Measurements from ENCODE around the gene SFXN1.
"Not testable (repeated sequence)": the region's sequence is repeated elsewhere in the genome, so short reads cannot be mapped to it uniquely, and the experiment has no call there.

The SFXN1 gene

DNA sequence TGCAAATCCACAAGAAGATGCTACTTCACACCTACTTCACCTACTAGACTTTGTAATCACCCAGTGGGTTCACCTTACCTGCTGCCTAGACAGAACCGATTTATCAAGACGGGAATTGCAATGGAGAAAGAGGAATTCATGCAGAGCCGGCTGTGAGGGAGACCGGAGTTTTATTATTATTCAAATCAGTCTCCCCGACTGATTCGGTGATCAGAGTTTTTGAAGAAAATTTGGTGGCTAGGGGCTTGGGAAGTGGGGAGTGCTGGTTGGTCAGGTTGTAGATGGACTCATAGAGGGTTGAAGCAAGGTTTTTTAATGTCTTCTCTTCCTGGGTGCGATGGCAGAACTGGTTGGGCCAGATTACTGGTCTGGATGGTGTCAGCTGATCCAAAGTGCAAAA lies 23.4 kb downstream of the SFXN1 start:
- DNase-seq (ENCODE audit: low spot score) = no peak
- TF ChIP-seq, protein P1, sequence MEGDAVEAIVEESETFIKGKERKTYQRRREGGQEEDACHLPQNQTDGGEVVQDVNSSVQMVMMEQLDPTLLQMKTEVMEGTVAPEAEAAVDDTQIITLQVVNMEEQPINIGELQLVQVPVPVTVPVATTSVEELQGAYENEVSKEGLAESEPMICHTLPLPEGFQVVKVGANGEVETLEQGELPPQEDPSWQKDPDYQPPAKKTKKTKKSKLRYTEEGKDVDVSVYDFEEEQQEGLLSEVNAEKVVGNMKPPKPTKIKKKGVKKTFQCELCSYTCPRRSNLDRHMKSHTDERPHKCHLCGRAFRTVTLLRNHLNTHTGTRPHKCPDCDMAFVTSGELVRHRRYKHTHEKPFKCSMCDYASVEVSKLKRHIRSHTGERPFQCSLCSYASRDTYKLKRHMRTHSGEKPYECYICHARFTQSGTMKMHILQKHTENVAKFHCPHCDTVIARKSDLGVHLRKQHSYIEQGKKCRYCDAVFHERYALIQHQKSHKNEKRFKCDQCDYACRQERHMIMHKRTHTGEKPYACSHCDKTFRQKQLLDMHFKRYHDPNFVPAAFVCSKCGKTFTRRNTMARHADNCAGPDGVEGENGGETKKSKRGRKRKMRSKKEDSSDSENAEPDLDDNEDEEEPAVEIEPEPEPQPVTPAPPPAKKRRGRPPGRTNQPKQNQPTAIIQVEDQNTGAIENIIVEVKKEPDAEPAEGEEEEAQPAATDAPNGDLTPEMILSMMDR (IDR thresholded peaks at IDR 0.05; ENCODE audit: extremely low read depth, insufficient read depth, missing control alignments) = no peak
- in situ Hi-C loops (cut with MboI; ENCODE audit: low pct_unique_long_range_greater_than_20kb, low sequenced_read_pairs, unreplicated experiment) = no loop called here

DNA sequence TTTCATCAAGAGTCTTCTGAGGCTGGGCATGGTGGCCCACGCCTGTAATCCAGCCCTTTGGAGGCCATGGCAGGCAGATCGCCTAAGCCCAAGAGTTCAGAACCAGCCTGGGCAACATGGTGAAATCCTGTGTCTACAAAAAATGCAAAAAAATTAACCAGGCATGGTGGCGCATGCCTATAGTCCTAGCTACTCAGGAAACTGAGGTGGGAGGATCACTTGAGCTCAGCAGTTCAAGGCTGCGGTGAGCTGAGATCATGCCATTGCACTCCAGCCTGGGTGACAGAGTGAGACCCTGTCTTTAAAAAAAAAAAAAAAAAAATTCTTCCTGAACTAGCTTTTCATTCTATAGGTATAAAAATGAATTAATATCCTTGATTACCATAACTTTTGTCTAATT lies 29.3 kb downstream of the SFXN1 start:
- in situ Hi-C loops (cut with MboI; ENCODE audit: low pct_unique_long_range_greater_than_20kb, low sequenced_read_pairs, unreplicated experiment); DNase-seq (ENCODE audit: low spot score): not testable (repeated sequence)

DNA sequence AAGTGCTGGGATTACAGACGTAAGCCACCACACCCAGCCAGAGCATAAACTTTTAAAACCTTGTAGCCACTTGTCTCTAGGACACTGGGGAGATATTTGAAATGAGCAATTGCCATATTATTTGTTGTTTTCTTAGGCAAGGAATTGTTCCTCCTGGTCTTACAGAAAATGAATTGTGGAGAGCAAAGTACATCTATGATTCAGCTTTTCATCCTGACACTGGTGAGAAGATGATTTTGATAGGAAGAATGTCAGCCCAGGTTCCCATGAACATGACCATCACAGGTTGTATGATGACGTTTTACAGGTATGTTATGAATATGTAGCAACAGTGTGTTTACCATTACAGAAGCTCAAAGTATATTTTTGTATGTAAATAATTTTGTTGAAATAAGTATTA lies 30.5 kb downstream of the SFXN1 start:
- in situ Hi-C loops (cut with MboI; ENCODE audit: low pct_unique_long_range_greater_than_20kb, low sequenced_read_pairs, unreplicated experiment) = no loop called here
- TF ChIP-seq, protein P1 (IDR thresholded peaks at IDR 0.05; ENCODE audit: extremely low read depth, insufficient read depth, missing control alignments) = no peak
- no peak for DNase-seq (ENCODE audit: low spot score)

DNA sequence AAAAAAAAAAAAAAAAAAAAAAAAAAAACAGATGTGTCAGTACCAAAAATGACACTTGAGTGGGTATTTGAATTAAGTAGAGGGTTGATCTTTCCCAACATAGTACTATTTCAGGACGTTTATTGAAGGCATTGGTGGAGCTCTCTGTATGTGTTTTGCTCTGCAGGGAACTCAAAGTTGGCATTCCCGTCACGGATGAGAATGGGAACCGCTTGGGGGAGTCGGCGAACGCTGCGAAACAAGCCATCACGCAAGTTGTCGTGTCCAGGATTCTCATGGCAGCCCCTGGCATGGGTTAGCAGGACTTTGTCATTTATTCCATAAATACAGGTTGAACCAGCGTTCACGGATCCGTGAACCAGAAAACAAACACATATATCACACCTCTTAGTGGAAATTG lies 34.9 kb downstream of the SFXN1 start:
- TF ChIP-seq, protein P1 (IDR thresholded peaks at IDR 0.05; ENCODE audit: extremely low read depth, insufficient read depth, missing control alignments) = no peak
- DNase-seq (ENCODE audit: low spot score) = no peak
- in situ Hi-C loops (cut with MboI; ENCODE audit: low pct_unique_long_range_greater_than_20kb, low sequenced_read_pairs, unreplicated experiment) = no loop called here

DNA sequence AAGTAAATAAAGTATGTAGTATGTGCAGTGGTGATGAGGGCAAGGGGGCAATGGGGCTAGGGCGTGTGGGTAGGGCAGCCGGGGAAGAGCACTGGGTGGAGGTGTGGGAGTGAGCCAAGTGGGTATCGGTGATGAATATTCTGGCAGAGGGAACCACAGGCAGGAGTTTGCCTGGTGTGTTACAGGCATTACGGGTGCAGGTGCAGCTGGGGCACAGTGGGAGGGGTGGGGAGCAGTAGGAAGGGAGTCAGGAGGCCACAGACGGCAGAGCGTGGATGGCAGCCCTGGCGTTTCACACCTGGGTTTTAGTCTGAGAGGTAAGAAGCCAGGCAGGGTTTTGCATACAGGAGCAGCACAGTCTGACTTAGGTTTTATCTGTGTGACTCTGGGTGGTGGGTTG lies 35.4 kb downstream of the SFXN1 start:
- TF ChIP-seq, protein P1 (IDR thresholded peaks at IDR 0.05; ENCODE audit: extremely low read depth, insufficient read depth, missing control alignments) = no peak
- in situ Hi-C loops (cut with MboI; ENCODE audit: low pct_unique_long_range_greater_than_20kb, low sequenced_read_pairs, unreplicated experiment) = no loop called here
- DNase-seq (ENCODE audit: low spot score) = no peak

DNA sequence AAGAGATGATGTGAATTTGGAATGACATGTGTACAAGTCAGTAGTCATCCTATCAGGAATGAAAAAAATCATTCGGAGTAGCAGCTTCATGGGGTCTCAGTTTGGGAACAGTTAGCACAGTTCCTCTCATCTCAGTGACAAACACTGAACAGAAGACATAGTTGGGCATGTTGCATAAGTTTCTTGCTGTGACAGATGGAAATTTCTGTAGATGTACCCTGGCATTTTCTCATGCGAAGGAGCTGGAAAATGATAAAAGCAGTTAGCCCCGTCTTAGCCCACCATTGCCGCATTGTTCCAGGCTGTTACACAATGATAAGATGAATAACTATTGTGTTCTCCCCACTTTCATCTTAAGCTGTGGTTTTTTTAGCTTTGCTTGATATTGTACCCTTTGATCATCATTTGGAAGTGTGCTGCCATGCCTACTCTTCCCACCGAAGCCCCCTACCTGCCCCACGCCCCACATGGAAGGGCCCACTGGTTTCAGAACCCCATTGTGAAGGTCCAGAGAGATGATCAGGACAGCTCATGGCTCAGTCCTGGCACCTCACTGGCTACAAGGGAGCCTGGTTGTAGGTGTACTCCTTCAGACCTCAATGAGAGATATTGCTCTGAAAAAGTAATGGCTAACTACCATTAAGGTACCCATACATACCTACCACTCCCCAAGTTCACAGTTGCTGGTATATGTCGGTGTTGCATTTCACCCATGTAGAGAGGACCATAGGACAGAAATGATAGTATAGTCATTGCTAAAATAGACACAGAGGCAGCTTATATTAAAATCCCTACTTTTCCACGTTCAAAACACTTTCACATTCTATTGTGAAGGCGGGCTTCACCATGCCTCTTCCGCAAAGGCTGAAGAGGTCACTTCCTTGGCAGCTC lies 38.8 kb downstream of the SFXN1 start:
- in situ Hi-C loops (cut with MboI; ENCODE audit: low pct_unique_long_range_greater_than_20kb, low sequenced_read_pairs, unreplicated experiment) = no loop called here
- no peak for DNase-seq (ENCODE audit: low spot score)
- TF ChIP-seq, protein P1 (IDR thresholded peaks at IDR 0.05; ENCODE audit: extremely low read depth, insufficient read depth, missing control alignments) = no peak

DNA sequence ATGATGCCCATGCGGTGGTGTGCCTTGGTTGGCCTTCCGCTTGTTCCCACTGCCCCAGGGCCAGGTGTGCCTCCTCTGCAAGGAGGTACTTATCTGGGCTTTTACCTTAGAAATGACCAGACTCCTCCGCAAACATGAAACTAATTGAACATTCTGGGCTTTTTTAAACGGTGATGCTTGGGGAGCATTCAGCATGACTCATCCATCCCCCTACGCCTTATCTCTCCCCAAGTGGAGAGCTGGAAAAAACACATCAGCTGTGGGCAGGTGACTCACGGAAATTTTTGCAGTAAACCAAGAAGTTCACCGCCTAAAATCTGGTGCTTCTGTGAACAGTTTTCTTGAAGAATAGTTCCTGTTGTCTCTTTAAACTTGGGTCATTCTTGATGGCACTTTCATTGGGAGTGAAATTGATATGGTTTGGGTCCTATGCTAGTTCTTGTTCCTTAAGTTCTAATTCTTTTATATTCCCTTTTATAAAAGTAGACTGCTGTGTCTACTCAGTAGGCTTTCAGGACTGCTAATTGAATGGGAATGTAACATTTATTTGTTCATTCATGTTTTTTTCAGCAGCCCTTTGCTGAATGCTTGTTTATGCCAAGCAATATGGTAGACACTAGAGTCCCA lies 39.6 kb downstream of the SFXN1 start:
- no peak for DNase-seq (ENCODE audit: low spot score)
- in situ Hi-C loops (cut with MboI; ENCODE audit: low pct_unique_long_range_greater_than_20kb, low sequenced_read_pairs, unreplicated experiment) = no loop called here
- TF ChIP-seq, protein P1 (IDR thresholded peaks at IDR 0.05; ENCODE audit: extremely low read depth, insufficient read depth, missing control alignments) = no peak
